Peyer's patch (tissue), 4 donors: ENCODE results near the gene UBE2M.

Experiments
- POLR2A ChIP-seq, 2 donors: fragments of 450-650 bp; IDR thresholded peaks; one replicate each; pipeline ENCODE4 v1.5.1; 2017; ENCODE audit warnings: antibody characterized with exemption in 2 of 2, mild to moderate bottlenecking in 2 of 2, moderate library complexity in 2 of 2
- TF ChIP-seq, protein P1 (sequence below), 6 experiments: fragments of 450-650 bp in 4 of 6; fragments of 200-600 bp in 2 of 6; sonication (generic) in 1 of 6; IDR thresholded peaks; one replicate each; pipeline ENCODE4 v1.5.1; 2017 to 2019; ENCODE audit warnings: antibody characterized with exemption in 6 of 6, mild to moderate bottlenecking in 3 of 6, moderate library complexity in 1 of 6

- TF ChIP-seq POLR2A (IDR thresholded peaks at IDR 0.05), result peak; percentile 48 to 61
- TF ChIP-seq, protein P1, sequence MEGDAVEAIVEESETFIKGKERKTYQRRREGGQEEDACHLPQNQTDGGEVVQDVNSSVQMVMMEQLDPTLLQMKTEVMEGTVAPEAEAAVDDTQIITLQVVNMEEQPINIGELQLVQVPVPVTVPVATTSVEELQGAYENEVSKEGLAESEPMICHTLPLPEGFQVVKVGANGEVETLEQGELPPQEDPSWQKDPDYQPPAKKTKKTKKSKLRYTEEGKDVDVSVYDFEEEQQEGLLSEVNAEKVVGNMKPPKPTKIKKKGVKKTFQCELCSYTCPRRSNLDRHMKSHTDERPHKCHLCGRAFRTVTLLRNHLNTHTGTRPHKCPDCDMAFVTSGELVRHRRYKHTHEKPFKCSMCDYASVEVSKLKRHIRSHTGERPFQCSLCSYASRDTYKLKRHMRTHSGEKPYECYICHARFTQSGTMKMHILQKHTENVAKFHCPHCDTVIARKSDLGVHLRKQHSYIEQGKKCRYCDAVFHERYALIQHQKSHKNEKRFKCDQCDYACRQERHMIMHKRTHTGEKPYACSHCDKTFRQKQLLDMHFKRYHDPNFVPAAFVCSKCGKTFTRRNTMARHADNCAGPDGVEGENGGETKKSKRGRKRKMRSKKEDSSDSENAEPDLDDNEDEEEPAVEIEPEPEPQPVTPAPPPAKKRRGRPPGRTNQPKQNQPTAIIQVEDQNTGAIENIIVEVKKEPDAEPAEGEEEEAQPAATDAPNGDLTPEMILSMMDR (IDR thresholded peaks at IDR 0.05), result no peak
These were observed 1.0 kb upstream of the UBE2M start for GRCh38 chr19:58559275-58560006.
